Fibroblast of villous mesenchyme (primary cell): ENCODE results near the gene HELZ2. TPM values are rescaled to one million over a fixed set of nuclear protein-coding genes. Genes with fewer than 3 reads are reported as not detected.

Experiments
- DNase-seq: peaks from one replicate; pipeline ENCODE4 v3.0.0-alpha.2; 2010; ENCODE audit warnings: low read depth
- H3K4me3 ChIP-seq: 2 replicates; pipeline ENCODE4 v1.5.1; 2011; ENCODE audit warnings: low read depth, mild to moderate bottlenecking, low read length
- CTCF ChIP-seq: IDR thresholded peaks from 2 replicates; pipeline ENCODE4 v1.5.1; 2012; ENCODE audit warnings: low read depth, mild to moderate bottlenecking, low read length; ENCODE audit not compliant: insufficient read depth
- total RNA-seq: library from RNA; depleted of rRNA; stranded (reverse); fragments of >200 nt; gene quantifications from 2 replicates; pipeline ENCODE4 v1.2.3, GENCODE V29; 2012

The HELZ2 gene
- total RNA-seq, 1 donor = 46.6 TPM

GRCh38 chr20:63534831-63535651 is 39.0 kb downstream of the HELZ2 start:
- no peak for DNase-seq
- no peak for TF ChIP-seq CTCF
- no peak overlapping the region for H3K4me3 ChIP-seq

- no peak for DNase-seq
- no peak for TF ChIP-seq CTCF
- H3K4me3 ChIP-seq = no peak overlapping the region
Measured at GRCh38 chr20:63534427-63534830, 39.6 kb downstream of the HELZ2 start.

- DNase-seq = no peak
- no peak overlapping the region for H3K4me3 ChIP-seq
- TF ChIP-seq CTCF = no peak
Measured at GRCh38 chr20:63533871-63534393, 40.1 kb downstream of the HELZ2 start.

- DNase-seq = no peak
- TF ChIP-seq CTCF = no peak
- H3K4me3 ChIP-seq = no peak overlapping the region
Measured at GRCh38 chr20:63533388-63533787, 40.7 kb downstream of the HELZ2 start.

GRCh38 chr20:63532449-63532971 is 41.5 kb downstream of the HELZ2 start:
- DNase-seq = no peak
- no peak overlapping the region for H3K4me3 ChIP-seq
- no peak for TF ChIP-seq CTCF

- H3K4me3 ChIP-seq = no peak overlapping the region
- no peak for DNase-seq
- no peak for TF ChIP-seq CTCF
Measured at GRCh38 chr20:63531686-63532448, 42.2 kb downstream of the HELZ2 start.
